ENCODE measurements around the gene TRIM45.

DNA sequence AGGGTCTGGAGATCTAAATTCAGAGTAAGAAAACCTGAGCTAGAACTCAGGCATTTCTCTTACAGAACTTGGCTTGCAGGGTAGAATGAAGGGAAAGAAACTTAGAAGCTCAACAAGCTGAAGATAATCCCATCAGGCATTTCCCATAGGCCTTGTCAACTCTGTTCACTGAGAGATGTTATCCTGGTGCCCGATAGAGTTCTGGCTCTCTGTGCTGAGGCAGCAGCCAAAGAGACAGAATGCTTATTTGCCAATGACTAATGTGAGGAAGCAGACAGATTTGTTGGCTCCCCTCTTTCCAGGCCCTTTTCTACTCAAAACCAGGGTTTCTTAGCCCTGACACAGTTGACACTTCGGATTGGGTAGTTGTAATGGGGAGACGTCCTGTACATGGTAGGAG lies 22.3 kb upstream of the TRIM45 start:
- TF ChIP-seq POLR2A (IDR thresholded peaks at IDR 0.05; ENCODE audit: low read length) (no peak), GATA1 (IDR thresholded peaks at IDR 0.05; ENCODE audit: low read depth, low read length) (no peak)

All from erythroblast (primary cell).